Adipocyte (in vitro differentiated cells): ENCODE measurements around the gene TREML2.

Experiments used
- DNase-seq: peaks from one replicate; pipeline ENCODE4 v3.0.0-alpha.2; 2015; ENCODE audit warnings: low read depth
- H3K27me3 ChIP-seq: replicated peaks from 2 replicates; pipeline ENCODE4 v1.7.0; 2013; ENCODE audit warnings: mild to moderate bottlenecking, low read length, moderate library complexity; ENCODE audit not compliant: control insufficient read depth, insufficient read depth
- H3K36me3 ChIP-seq: 2 replicates; pipeline ENCODE4 v1.7.0; 2013; ENCODE audit warnings: low read length, mild to moderate bottlenecking, moderate library complexity; ENCODE audit not compliant: control insufficient read depth, insufficient read depth, severe bottlenecking
- H3K4me1 ChIP-seq: 2 replicates; pipeline ENCODE4 v1.7.0; 2013; ENCODE audit warnings: mild to moderate bottlenecking, low read length, moderate library complexity; ENCODE audit not compliant: control insufficient read depth, insufficient read depth
- H3K4me3 ChIP-seq: 2 replicates; pipeline ENCODE4 v1.7.0; 2013; ENCODE audit warnings: mild to moderate bottlenecking, low read length, moderate library complexity
- H3K9ac ChIP-seq: 2 replicates; pipeline ENCODE4 v1.7.0; 2013; ENCODE audit warnings: mild to moderate bottlenecking, low read length, moderate library complexity
- H3K9me3 ChIP-seq: 2 replicates; pipeline ENCODE4 v1.7.0; 2013; ENCODE audit warnings: mild to moderate bottlenecking, low read length, moderate library complexity; ENCODE audit not compliant: control insufficient read depth

Gene TREML2

GRCh38 chr6:41157323-41157722 is 43.6 kb downstream of the TREML2 start:
- H3K4me1 ChIP-seq: no peaks in the 10 kb centered on the region
- DNase-seq: no peak
- H3K4me3 ChIP-seq: no peak overlapping the region

DNA sequence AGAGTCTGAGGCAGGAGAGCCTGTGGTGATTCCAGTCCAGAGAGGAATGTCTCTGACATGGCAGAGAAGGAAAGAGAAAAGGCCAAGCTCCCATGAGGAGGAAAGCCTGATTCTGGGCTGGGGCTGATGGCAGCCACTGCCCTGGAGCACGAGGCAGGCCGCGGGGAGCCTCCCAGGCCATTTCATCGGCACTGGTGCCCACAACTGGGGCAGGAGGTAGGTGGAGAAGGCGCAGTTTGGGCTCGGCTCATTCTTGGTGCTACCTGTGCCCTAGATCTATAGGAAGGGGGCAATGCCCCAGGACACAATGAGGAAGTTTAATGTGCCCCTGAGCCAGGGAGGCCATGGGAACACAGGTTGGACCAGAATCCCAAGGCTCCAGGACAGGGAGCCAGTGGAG is 44.2 kb downstream of the TREML2 start:
- Histone ChIP-seq H3K4me1 (no peaks in the 10 kb centered on the region), H3K9ac (no peak overlapping the region), H3K9me3 (no peaks in the 10 kb centered on the region), H3K36me3 (no peaks in the 10 kb centered on the region), H3K27me3 (peaks cover 47% of the 10 kb centered on the region), H3K4me3 (no peak overlapping the region)
- DNase-seq: no peak

More at GRCh38 chr6:41157323-41157722, 43.6 kb downstream of the TREML2 start:
- H3K27me3 ChIP-seq: peaks cover 51% of the 10 kb centered on the region
- no peaks in the 10 kb centered on the region for H3K36me3 ChIP-seq
- H3K9ac ChIP-seq: no peak overlapping the region
- no peaks in the 10 kb centered on the region for H3K9me3 ChIP-seq

DNA sequence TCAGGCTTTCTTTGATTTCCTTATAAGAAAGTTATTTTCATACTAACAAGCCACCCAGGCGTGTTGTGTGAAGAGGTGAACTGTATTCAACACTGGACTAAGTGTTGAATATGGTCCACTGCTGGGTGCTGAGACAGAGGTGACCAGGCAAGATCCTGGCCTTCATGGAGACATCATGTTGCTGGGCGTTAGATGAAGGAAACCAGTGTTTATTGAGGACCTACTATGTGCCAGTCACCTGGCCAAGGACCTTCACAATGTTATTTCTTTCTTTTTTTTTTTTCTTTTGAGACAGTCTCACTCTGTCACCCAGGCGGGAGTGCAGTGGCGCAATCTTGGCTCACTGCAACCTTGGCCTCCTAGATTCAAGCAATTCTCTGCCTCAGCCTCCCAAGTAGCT is 44.9 kb downstream of the TREML2 start:
- Histone ChIP-seq H3K4me3 (no peak overlapping the region), H3K9me3 (no peaks in the 10 kb centered on the region), H3K9ac (no peak overlapping the region), H3K4me1 (no peaks in the 10 kb centered on the region), H3K36me3 (no peaks in the 10 kb centered on the region), H3K27me3 (peaks cover 41% of the 10 kb centered on the region)
- no peak for DNase-seq

DNA sequence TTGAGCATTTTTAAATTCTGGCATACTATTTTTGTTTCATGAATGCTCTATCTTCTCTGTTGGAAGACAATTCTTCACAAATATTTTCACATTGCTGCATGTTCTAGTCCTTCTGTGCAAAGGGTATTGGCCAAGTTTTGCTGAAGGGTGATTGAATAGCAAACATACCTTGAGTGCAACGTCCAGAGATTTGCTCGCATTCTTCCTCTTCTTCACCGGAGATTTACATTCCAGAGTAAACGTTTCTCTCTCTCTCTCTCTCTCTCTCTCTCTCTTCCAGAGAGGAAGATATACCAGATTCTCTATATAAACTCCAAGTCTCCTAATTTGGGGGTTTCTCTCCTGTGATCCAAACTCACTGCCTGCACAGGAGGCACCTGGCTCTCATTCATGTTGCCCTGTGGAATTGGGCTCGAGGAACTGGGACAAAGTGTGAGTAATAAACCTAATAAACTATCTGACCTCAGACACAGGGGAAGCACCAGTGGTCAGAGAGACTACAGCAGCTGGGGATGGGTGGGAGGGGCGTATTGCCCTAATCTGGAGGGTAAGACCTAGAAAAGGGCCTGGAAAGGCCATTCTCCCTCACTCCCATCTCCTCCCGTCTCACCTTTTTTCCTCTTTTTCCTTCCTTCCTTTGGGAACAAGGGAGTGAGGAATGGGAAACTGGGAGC is 45.7 kb downstream of the TREML2 start:
- peak; percentile 14 for DNase-seq
- Histone ChIP-seq H3K4me3 (no peak overlapping the region), H3K27me3 (peaks cover 34% of the 10 kb centered on the region), H3K9me3 (no peaks in the 10 kb centered on the region), H3K4me1 (no peaks in the 10 kb centered on the region), H3K9ac (no peak overlapping the region), H3K36me3 (no peaks in the 10 kb centered on the region)

GRCh38 chr6:41153992-41154625 is 46.8 kb downstream of the TREML2 start, which contains the start of gene TREML1:
TSS of gene TREML1 (minus strand) at chr6:41154347. CDS start at chr6:41154288, 59 bp downstream.
- Histone ChIP-seq H3K4me1 (no peaks in the 10 kb centered on the region), H3K36me3 (no peaks in the 10 kb centered on the region), H3K9me3 (no peaks in the 10 kb centered on the region), H3K27me3 (peaks cover 24% of the 10 kb centered on the region), H3K9ac (no peak within 1 kb of the TSS), H3K4me3 (no peak within 1 kb of the TSS)
- DNase-seq: no peak

- H3K36me3 ChIP-seq: no peaks in the 10 kb centered on the region
- H3K9me3 ChIP-seq: no peaks in the 10 kb centered on the region
- H3K9ac ChIP-seq: no peak overlapping the region
- H3K27me3 ChIP-seq: peaks cover 18% of the 10 kb centered on the region
- H3K4me1 ChIP-seq: no peaks in the 10 kb centered on the region
- DNase-seq: no peak
- H3K4me3 ChIP-seq: no peak overlapping the region
Observed at GRCh38 chr6:41153451-41153850, 47.5 kb downstream of the TREML2 start.

DNA sequence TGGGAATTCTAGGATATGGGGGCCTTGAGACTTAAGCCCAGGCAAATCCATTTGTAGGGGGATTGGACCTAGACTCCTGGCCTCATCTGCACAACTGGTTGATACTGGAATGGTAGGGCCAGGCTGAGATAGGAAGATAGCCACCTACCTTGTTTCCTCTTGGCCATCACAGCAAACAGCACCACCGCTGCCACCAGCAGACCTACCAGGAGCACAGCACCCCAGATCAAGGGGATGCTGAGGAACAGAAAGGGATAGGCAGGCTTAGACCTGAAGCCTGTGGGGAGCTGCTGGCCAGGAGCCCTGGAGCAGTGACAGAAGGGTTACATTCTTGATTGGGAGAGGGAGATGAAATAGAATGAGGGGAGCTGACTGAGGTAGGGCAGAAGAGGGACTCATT is 50.3 kb downstream of the TREML2 start:
- H3K4me3 ChIP-seq: no peak overlapping the region
- H3K9ac ChIP-seq: no peak overlapping the region
- no peaks in the 10 kb centered on the region for H3K9me3 ChIP-seq
- no peak for DNase-seq
- no peaks in the 10 kb centered on the region for H3K36me3 ChIP-seq
- no peaks in the 10 kb centered on the region for H3K4me1 ChIP-seq
- peaks cover 7% of the 10 kb centered on the region for H3K27me3 ChIP-seq

DNA sequence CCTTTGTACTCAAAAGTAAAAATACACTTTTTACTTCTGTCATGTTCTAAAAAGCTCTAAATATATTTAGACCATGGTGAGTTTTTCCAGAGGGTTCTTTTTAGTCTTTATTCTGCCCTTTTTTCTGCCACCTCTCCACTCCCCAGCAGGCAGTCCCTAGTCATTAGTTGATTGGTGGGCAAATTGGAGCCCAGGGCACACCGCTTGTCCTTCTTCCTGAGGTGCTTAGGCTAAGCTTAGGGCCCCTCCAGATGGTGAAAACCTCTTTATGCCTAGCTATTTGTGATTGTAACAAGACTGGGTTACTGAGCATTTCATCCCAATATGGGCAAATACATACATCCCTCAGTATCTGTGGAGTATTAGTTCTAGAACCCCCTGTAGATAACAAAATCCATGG is 53.0 kb downstream of the TREML2 start:
- Histone ChIP-seq H3K9me3 (no peaks in the 10 kb centered on the region), H3K9ac (no peak overlapping the region)
- no peak for DNase-seq

More for the DNA sequence above, 53.0 kb downstream of the TREML2 start:
- Histone ChIP-seq H3K36me3 (no peaks in the 10 kb centered on the region), H3K27me3 (no peaks in the 10 kb centered on the region), H3K4me3 (no peak overlapping the region), H3K4me1 (no peaks in the 10 kb centered on the region)
